IMR-90 (cell line): Measurements from ENCODE around the gene NRDC. TPM values are rescaled to one million over a fixed set of nuclear protein-coding genes. Genes with fewer than 3 reads are reported as not detected.

Experiments
- ATAC-seq: fragments of 200-7000 bp; cut with Tn5 transposase; 2 replicates; pipeline ENCODE4 v1.9.1; 2020; ENCODE audit warnings: low read depth, mild to moderate bottlenecking, moderate library complexity
- BruUV-seq: library from RNA; stranded (reverse); fragments of 400-500 nt; replicated peaks from 2 replicates; lab custom pipeline; 2021; lab: Mats Ljungman, UMichigan
- CTCF ChIA-PET: fragments of 300-600 bp; formaldehyde crosslinking; extraction: SDS; loops from one replicate; lab custom pipeline; 2021; ENCODE audit warnings: antibody characterized with exemption; lab: Yijun Ruan, JAX
- POLR2A ChIA-PET: fragments of 300-600 bp; sonication (Branson Sonifier 250); formaldehyde crosslinking; loops from one replicate; lab custom pipeline; 2022; ENCODE audit warnings: antibody characterized with exemption; ENCODE audit not compliant: unreplicated experiment; lab: Charles Lee
- DNase-seq: peaks from one replicate; pipeline ENCODE4 v3.0.0; 2013
- H2AFZ ChIP-seq: replicated peaks from 2 replicates; pipeline ENCODE3; 2013; ENCODE audit warnings: low read length, mild to moderate bottlenecking; ENCODE audit not compliant: poor library complexity
- H2AK5ac ChIP-seq: 2 replicates; pipeline ENCODE4 v1.6.1; 2013; ENCODE audit warnings: low read depth, low read length, inconsistent platforms
- H2AK9ac ChIP-seq: replicated peaks from 2 replicates; pipeline ENCODE3; 2013; ENCODE audit warnings: mild to moderate bottlenecking, low read depth, low read length, moderate library complexity; ENCODE audit not compliant: poor library complexity
- H2BK120ac ChIP-seq: 2 replicates; pipeline ENCODE4 v1.6.1; 2013; ENCODE audit warnings: low read depth, low read length, inconsistent platforms
- H2BK15ac ChIP-seq: 3 replicates; pipeline ENCODE4 v1.6.1; 2013; ENCODE audit warnings: low read depth, low read length, inconsistent platforms
- H2BK20ac ChIP-seq: 2 replicates; pipeline ENCODE4 v1.6.1; 2013; ENCODE audit warnings: low read depth, mild to moderate bottlenecking, inconsistent platforms, low read length, moderate library complexity
- H2BK5ac ChIP-seq: 2 replicates; pipeline ENCODE4 v1.6.1; 2013; ENCODE audit warnings: mild to moderate bottlenecking, low read depth, low read length, inconsistent platforms; ENCODE audit not compliant: poor library complexity, severe bottlenecking
- H3K14ac ChIP-seq: replicated peaks from 2 replicates; pipeline ENCODE4 v1.6.1; 2013; ENCODE audit warnings: low read depth, low read length, inconsistent platforms
- H3K18ac ChIP-seq: 2 replicates; pipeline ENCODE4 v1.6.1; 2013; ENCODE audit warnings: low read depth, low read length, control low read depth
- H3K23ac ChIP-seq: 2 replicates; pipeline ENCODE4 v1.6.1; 2013; ENCODE audit warnings: low read depth, low read length, inconsistent platforms
- H3K27ac ChIP-seq: 2 replicates; pipeline ENCODE4 v1.5.1; 2013; ENCODE audit warnings: mild to moderate bottlenecking, control low read depth, low read length; ENCODE audit not compliant: insufficient read depth
- H3K27me3 ChIP-seq: 2 replicates; pipeline ENCODE4 v1.6.1; 2013; ENCODE audit warnings: low read length; ENCODE audit not compliant: control insufficient read depth, insufficient read depth
- H3K36me3 ChIP-seq: 2 replicates; pipeline ENCODE4 v1.6.1; 2013; ENCODE audit warnings: low read length, mixed read lengths; ENCODE audit not compliant: control insufficient read depth, insufficient read depth
- H3K4ac ChIP-seq: 2 replicates; pipeline ENCODE4 v1.6.1; 2013; ENCODE audit warnings: low read depth, low read length, inconsistent platforms
- H3K4me1 ChIP-seq: 2 replicates; pipeline ENCODE4 v1.6.1; 2013; ENCODE audit warnings: low read length, mixed read lengths; ENCODE audit not compliant: control insufficient read depth, insufficient read depth
- H3K4me2 ChIP-seq: 2 replicates; pipeline ENCODE4 v1.6.1; 2013; ENCODE audit warnings: low read depth, mild to moderate bottlenecking, control low read depth, low read length, moderate library complexity
- H3K4me3 ChIP-seq: 2 replicates; pipeline ENCODE4 v1.5.1; 2013; ENCODE audit warnings: low read depth, mild to moderate bottlenecking, control low read depth, low read length, moderate library complexity; ENCODE audit not compliant: insufficient read depth
- H3K56ac ChIP-seq: 2 replicates; pipeline ENCODE4 v1.6.1; 2013; ENCODE audit warnings: low read length, inconsistent platforms; ENCODE audit not compliant: insufficient read depth; ENCODE audit errors: extremely low read depth
- H3K79me1 ChIP-seq, 2 experiments: 2 replicates each; pipeline ENCODE4 v1.6.1; 2013; ENCODE audit warnings: low read length in 2 of 2, inconsistent platforms in 1 of 2, low read depth in 1 of 2
- H3K9ac ChIP-seq: 2 replicates; pipeline ENCODE4 v1.6.1; 2013; ENCODE audit warnings: low read depth, low read length, control low read depth
- H3K9me1 ChIP-seq: 2 replicates; pipeline ENCODE4 v1.6.1; 2013; ENCODE audit warnings: low read length, inconsistent platforms; ENCODE audit not compliant: insufficient read depth
- H3K9me3 ChIP-seq: 2 replicates; pipeline ENCODE4 v1.6.1; 2013; ENCODE audit warnings: low read length; ENCODE audit not compliant: control insufficient read depth, insufficient read depth
- H4K20me1 ChIP-seq: 2 replicates; pipeline ENCODE4 v1.6.1; 2013; ENCODE audit warnings: low read length, inconsistent platforms; ENCODE audit not compliant: insufficient read depth
- H4K5ac ChIP-seq: 2 replicates; pipeline ENCODE4 v1.6.1; 2013; ENCODE audit warnings: mild to moderate bottlenecking, low read depth, low read length, control low read depth
- H4K8ac ChIP-seq, 2 experiments: 2 replicates each; pipeline ENCODE4 v1.6.1; 2013; ENCODE audit warnings: low read depth in 2 of 2, low read length in 2 of 2, control low read depth in 1 of 2, inconsistent platforms in 1 of 2
- H4K91ac ChIP-seq: 2 replicates; pipeline ENCODE4 v1.6.1; 2013; ENCODE audit warnings: low read depth, low read length, inconsistent platforms; ENCODE audit not compliant: insufficient read depth
- BHLHE40 ChIP-seq: fragments of 150-350 bp; IDR thresholded peaks from 2 replicates; pipeline ENCODE4 v1.6.1; 2016; ENCODE audit warnings: mild to moderate bottlenecking, low read depth, low read length
- CEBPB ChIP-seq: IDR thresholded peaks from 2 replicates; pipeline ENCODE4 v1.6.1; 2012; ENCODE audit warnings: low read depth, low read length, improper control_type of control experiment
- CHD1 ChIP-seq: IDR thresholded peaks from 2 replicates; pipeline ENCODE4 v1.6.1; 2012; ENCODE audit warnings: low read depth, low read length, improper control_type of control experiment
- CTCF ChIP-seq: conservative IDR thresholded peaks from 2 replicates; pipeline ENCODE4 v1.5.1; 2012; ENCODE audit warnings: mild to moderate bottlenecking, low read depth, low read length, improper control_type of control experiment
- FOS ChIP-seq: fragments of 150-350 bp; IDR thresholded peaks from 2 replicates; pipeline ENCODE4 v1.6.1; 2016; ENCODE audit warnings: low read depth, low read length
- MAFK ChIP-seq: IDR thresholded peaks from 2 replicates; pipeline ENCODE4 v1.6.1; 2012; ENCODE audit warnings: low read depth, low read length, improper control_type of control experiment
- MAZ ChIP-seq: IDR thresholded peaks from 2 replicates; pipeline ENCODE4 v1.6.1; 2012; ENCODE audit warnings: low read depth, mild to moderate bottlenecking, low read length, improper control_type of control experiment, moderate library complexity, borderline replicate concordance
- MXI1 ChIP-seq: IDR thresholded peaks from 2 replicates; pipeline ENCODE4 v1.6.1; 2012; ENCODE audit warnings: low read depth, mild to moderate bottlenecking, low read length, moderate library complexity, borderline replicate concordance
- NFE2L2 ChIP-seq: fragments of 150-350 bp; IDR thresholded peaks from 2 replicates; pipeline ENCODE4 v1.6.1; 2016; ENCODE audit warnings: low read depth, mild to moderate bottlenecking, low read length
- POLR2A ChIP-seq: IDR thresholded peaks from 2 replicates; pipeline ENCODE4 v1.6.1; 2012; ENCODE audit warnings: mild to moderate bottlenecking, low read depth, low read length
- RAD21 ChIP-seq: IDR thresholded peaks from 2 replicates; pipeline ENCODE4 v1.6.1; 2012; ENCODE audit warnings: low read length, improper control_type of control experiment
- RCOR1 ChIP-seq: IDR thresholded peaks from 2 replicates; pipeline ENCODE4 v1.6.1; 2012; ENCODE audit warnings: mild to moderate bottlenecking, low read length, improper control_type of control experiment; ENCODE audit not compliant: insufficient replicate concordance
- RFX5 ChIP-seq: IDR thresholded peaks from 2 replicates; pipeline ENCODE4 v1.8.0; 2012; ENCODE audit warnings: low read depth, mild to moderate bottlenecking, low read length, moderate library complexity
- SMC3 ChIP-seq: fragments of 150-350 bp; IDR thresholded peaks from 2 replicates; pipeline ENCODE4 v1.6.1; 2016; ENCODE audit warnings: low read depth, mild to moderate bottlenecking, antibody characterized with exemption, low read length, moderate library complexity
- USF2 ChIP-seq: fragments of 150-350 bp; IDR thresholded peaks from 2 replicates; pipeline ENCODE4 v1.6.1; 2017; ENCODE audit warnings: mild to moderate bottlenecking, antibody characterized with exemption, low read length, low read depth
- WGBS, 2 experiments: methylation state at CpG; one replicate each; pipeline versions ENCODE4 v1.1.5 to v1.1.7; 2013; ENCODE audit warnings: missing lambda C conversion rate in 2 of 2; ENCODE audit not compliant: insufficient read length in 1 of 2; ENCODE audit errors: extremely low coverage in 2 of 2; 5-methylcytosine and 5-hydroxymethylcytosine counted together
- dilution Hi-C: fragments of 300-500 bp; cut with HindIII; formaldehyde crosslinking; loops from one replicate; pipeline ENCODE4 v1.14.3; 2018; ENCODE audit warnings: low sequenced_read_pairs; ENCODE audit not compliant: unreplicated experiment
- in situ Hi-C: fragments of 300-500 bp; cut with MboI; formaldehyde crosslinking; loops from 3 replicates; pipeline ENCODE4 v1.14.3; 2019; ENCODE audit warnings: low sequenced_read_pairs, inconsistent platforms, mixed read lengths
- intact Hi-C: fragments of 100-400 bp; cut with micrococcal nuclease; formaldehyde crosslinking; loops from 2 replicates; pipeline ENCODE4 v1.10.0; 2022
- polyA plus RNA-seq, 3 experiments: library from polyadenylated mRNA; depleted of rRNA; stranded (reverse); fragments of >200 nt; gene quantifications; 2 replicates each; pipeline ENCODE4 v1.2.3, GENCODE V29; 2012; ENCODE audit warnings: low replicate concordance in 1 of 3
- total RNA-seq: library from RNA; depleted of rRNA; stranded (reverse); fragments of >200 nt; gene quantifications from 2 replicates; pipeline ENCODE4 v1.2.3, GENCODE V29; 2012

Gene NRDC
- total and polyA plus RNA-seq, 2 of the 4 experiments (the other 2 are of a cell fraction) = 75.8 to 84.7 TPM

- no peak overlapping the region for H3K4ac ChIP-seq
- H3K36me3 ChIP-seq = 0 out of 2 replicates have a peak, but pooled peaks cover 3% of the 10 kb centered on the region
- H4K91ac ChIP-seq = no peak overlapping the region
- no peak for ATAC-seq
- no peak overlapping the region for H3K14ac ChIP-seq
- peaks cover 6% of the 10 kb centered on the region; the same call in 1 of the 2 replicates for H3K9me1 ChIP-seq
- no peak overlapping the region for H2BK15ac ChIP-seq
- H2BK120ac ChIP-seq = no peak overlapping the region
- no peak overlapping the region for H2AFZ ChIP-seq
- no peak overlapping the region for H2AK5ac ChIP-seq
- H3K27ac ChIP-seq = no peak overlapping the region
- CTCF ChIA-PET = no interaction called here
- H3K56ac ChIP-seq = no peak overlapping the region
- H4K8ac ChIP-seq = no peak overlapping the region
- no peak overlapping the region for H2BK20ac ChIP-seq
- no peak for DNase-seq
- H3K4me3 ChIP-seq = no peak overlapping the region
- no peak overlapping the region for H3K4me2 ChIP-seq
- no peak overlapping the region for H3K23ac ChIP-seq
- H4K20me1 ChIP-seq = peaks cover 26% of the 10 kb centered on the region
- no CpG with 5 or more reads among the region's 3 CpGs for WGBS, 2 experiments
- no peaks in the 10 kb centered on the region for H3K4me1 ChIP-seq
- H3K79me1 ChIP-seq = peaks cover 61 to 77% of the 10 kb centered on the region in 2 experiments
- BruUV-seq = no TSS peak
- TF ChIP-seq USF2 (no peak), MAFK (no peak), CHD1 (no peak), NFE2L2 (no peak), CTCF (no peak), POLR2A (no peak), CEBPB (no peak), RAD21 (no peak), BHLHE40 (no peak), SMC3 (no peak), MXI1 (no peak), FOS (no peak), RCOR1 (no peak), MAZ (no peak), RFX5 (no peak)
- H2AK9ac ChIP-seq = no peak overlapping the region
- no peaks in the 10 kb centered on the region for H3K9me3 ChIP-seq
- no peaks in the 10 kb centered on the region for H3K27me3 ChIP-seq
- POLR2A ChIA-PET = no interaction called here
- dilution Hi-C loops (no loop called here), in situ Hi-C loops (no loop called here), intact Hi-C loops (no loop called here)
- H3K18ac ChIP-seq = no peak overlapping the region
- H3K9ac ChIP-seq = no peak overlapping the region
- H4K5ac ChIP-seq = no peak overlapping the region
- H2BK5ac ChIP-seq = no peak overlapping the region
These were observed 22.9 kb downstream of the NRDC start for GRCh38 chr1:51855624-51856023.
